ENCODE results near the gene C19orf73. TPM values are rescaled to one million over a fixed set of nuclear protein-coding genes. Genes with fewer than 3 reads are reported as not detected.
"Not testable (repeated sequence)": the region's sequence is repeated elsewhere in the genome, so short reads cannot be mapped to it uniquely, and the experiment has no call there.

Gene C19orf73
- total and polyA plus RNA-seq, 9 of the 15 experiments (the other 6 are each of a cell fraction or from before 2014, with no cell fraction given) = 0.08 to 7.4 (median 1.4) TPM

DNA sequence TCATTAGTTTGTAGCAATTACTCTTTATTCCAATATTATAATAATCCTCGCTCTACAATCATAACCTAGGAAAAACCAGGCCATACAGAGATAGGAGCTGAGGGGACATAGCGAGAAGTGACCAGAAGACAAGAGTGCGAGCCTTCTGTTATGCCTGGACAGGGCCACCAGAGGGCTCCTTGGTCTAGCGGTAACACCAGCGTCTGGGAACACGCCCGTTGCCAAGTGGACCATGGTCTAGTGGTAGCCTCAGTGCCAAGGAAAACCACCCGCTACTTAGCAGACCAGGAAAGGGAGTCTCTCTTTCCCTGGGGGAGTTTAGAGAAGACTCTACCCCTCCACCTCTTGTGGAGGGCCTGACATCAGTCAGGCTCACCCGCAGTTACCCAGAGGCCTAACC is 44.1 kb downstream of the C19orf73 start (continued):
- TF ChIP-seq, protein P1, sequence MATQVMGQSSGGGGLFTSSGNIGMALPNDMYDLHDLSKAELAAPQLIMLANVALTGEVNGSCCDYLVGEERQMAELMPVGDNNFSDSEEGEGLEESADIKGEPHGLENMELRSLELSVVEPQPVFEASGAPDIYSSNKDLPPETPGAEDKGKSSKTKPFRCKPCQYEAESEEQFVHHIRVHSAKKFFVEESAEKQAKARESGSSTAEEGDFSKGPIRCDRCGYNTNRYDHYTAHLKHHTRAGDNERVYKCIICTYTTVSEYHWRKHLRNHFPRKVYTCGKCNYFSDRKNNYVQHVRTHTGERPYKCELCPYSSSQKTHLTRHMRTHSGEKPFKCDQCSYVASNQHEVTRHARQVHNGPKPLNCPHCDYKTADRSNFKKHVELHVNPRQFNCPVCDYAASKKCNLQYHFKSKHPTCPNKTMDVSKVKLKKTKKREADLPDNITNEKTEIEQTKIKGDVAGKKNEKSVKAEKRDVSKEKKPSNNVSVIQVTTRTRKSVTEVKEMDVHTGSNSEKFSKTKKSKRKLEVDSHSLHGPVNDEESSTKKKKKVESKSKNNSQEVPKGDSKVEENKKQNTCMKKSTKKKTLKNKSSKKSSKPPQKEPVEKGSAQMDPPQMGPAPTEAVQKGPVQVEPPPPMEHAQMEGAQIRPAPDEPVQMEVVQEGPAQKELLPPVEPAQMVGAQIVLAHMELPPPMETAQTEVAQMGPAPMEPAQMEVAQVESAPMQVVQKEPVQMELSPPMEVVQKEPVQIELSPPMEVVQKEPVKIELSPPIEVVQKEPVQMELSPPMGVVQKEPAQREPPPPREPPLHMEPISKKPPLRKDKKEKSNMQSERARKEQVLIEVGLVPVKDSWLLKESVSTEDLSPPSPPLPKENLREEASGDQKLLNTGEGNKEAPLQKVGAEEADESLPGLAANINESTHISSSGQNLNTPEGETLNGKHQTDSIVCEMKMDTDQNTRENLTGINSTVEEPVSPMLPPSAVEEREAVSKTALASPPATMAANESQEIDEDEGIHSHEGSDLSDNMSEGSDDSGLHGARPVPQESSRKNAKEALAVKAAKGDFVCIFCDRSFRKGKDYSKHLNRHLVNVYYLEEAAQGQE (IDR thresholded peaks at IDR 0.05; ENCODE audit: borderline replicate concordance) = peak; percentile 71; the same call in 1 of the 2 replicates
- TF ChIP-seq, protein P1 (CRISPR knock-in tag; IDR thresholded peaks at IDR 0.05; ENCODE audit: low read depth) = not testable (repeated sequence)
- TF ChIP-seq SMC3 (conservative IDR thresholded peaks at IDR 0.05; ENCODE audit: insufficient read depth, low read depth, low read length) = 0 out of 2 replicates have a peak, but pooled peaks have one; percentile 5
- TF ChIP-seq STAG1 (CRISPR knock-in tag; IDR thresholded peaks at IDR 0.05; ENCODE audit: borderline replicate concordance) = peak; percentile 56; the same call in 1 of the 2 replicates
- 0 out of 2 replicates have a peak, but pooled peaks have one; percentile 20 for TF ChIP-seq CREM (IDR thresholded peaks at IDR 0.05; ENCODE audit: low read depth)

Measured in K562 (cell line).